IMR-90 (cell line): ENCODE data around the gene TIE1. TPM values are rescaled to one million over a fixed set of nuclear protein-coding genes. Genes with fewer than 3 reads are reported as not detected.

Experiments
- ATAC-seq: fragments of 200-7000 bp; cut with Tn5 transposase; 2 replicates; pipeline ENCODE4 v1.9.1; 2020; ENCODE audit warnings: low read depth, mild to moderate bottlenecking, moderate library complexity
- BruUV-seq: library from RNA; stranded (reverse); fragments of 400-500 nt; replicated peaks from 2 replicates; lab custom pipeline; 2021; lab: Mats Ljungman, UMichigan
- CTCF ChIA-PET: fragments of 300-600 bp; formaldehyde crosslinking; extraction: SDS; loops from one replicate; lab custom pipeline; 2021; ENCODE audit warnings: antibody characterized with exemption; lab: Yijun Ruan, JAX
- POLR2A ChIA-PET: fragments of 300-600 bp; sonication (Branson Sonifier 250); formaldehyde crosslinking; loops from one replicate; lab custom pipeline; 2022; ENCODE audit warnings: antibody characterized with exemption; ENCODE audit not compliant: unreplicated experiment; lab: Charles Lee
- DNase-seq: peaks from one replicate; pipeline ENCODE4 v3.0.0; 2013
- H2AFZ ChIP-seq: replicated peaks from 2 replicates; pipeline ENCODE3; 2013; ENCODE audit warnings: low read length, mild to moderate bottlenecking; ENCODE audit not compliant: poor library complexity
- H2AK5ac ChIP-seq: 2 replicates; pipeline ENCODE4 v1.6.1; 2013; ENCODE audit warnings: low read depth, low read length, inconsistent platforms
- H2AK9ac ChIP-seq: replicated peaks from 2 replicates; pipeline ENCODE3; 2013; ENCODE audit warnings: mild to moderate bottlenecking, low read depth, low read length, moderate library complexity; ENCODE audit not compliant: poor library complexity
- H2BK120ac ChIP-seq: 2 replicates; pipeline ENCODE4 v1.6.1; 2013; ENCODE audit warnings: low read depth, low read length, inconsistent platforms
- H2BK15ac ChIP-seq: 3 replicates; pipeline ENCODE4 v1.6.1; 2013; ENCODE audit warnings: low read depth, low read length, inconsistent platforms
- H2BK20ac ChIP-seq: 2 replicates; pipeline ENCODE4 v1.6.1; 2013; ENCODE audit warnings: low read depth, mild to moderate bottlenecking, inconsistent platforms, low read length, moderate library complexity
- H2BK5ac ChIP-seq: 2 replicates; pipeline ENCODE4 v1.6.1; 2013; ENCODE audit warnings: mild to moderate bottlenecking, low read depth, low read length, inconsistent platforms; ENCODE audit not compliant: poor library complexity, severe bottlenecking
- H3K14ac ChIP-seq: replicated peaks from 2 replicates; pipeline ENCODE4 v1.6.1; 2013; ENCODE audit warnings: low read depth, low read length, inconsistent platforms
- H3K18ac ChIP-seq: 2 replicates; pipeline ENCODE4 v1.6.1; 2013; ENCODE audit warnings: low read depth, low read length, control low read depth
- H3K23ac ChIP-seq: 2 replicates; pipeline ENCODE4 v1.6.1; 2013; ENCODE audit warnings: low read depth, low read length, inconsistent platforms
- H3K27ac ChIP-seq: 2 replicates; pipeline ENCODE4 v1.5.1; 2013; ENCODE audit warnings: mild to moderate bottlenecking, control low read depth, low read length; ENCODE audit not compliant: insufficient read depth
- H3K27me3 ChIP-seq: 2 replicates; pipeline ENCODE4 v1.6.1; 2013; ENCODE audit warnings: low read length; ENCODE audit not compliant: control insufficient read depth, insufficient read depth
- H3K36me3 ChIP-seq: 2 replicates; pipeline ENCODE4 v1.6.1; 2013; ENCODE audit warnings: low read length, mixed read lengths; ENCODE audit not compliant: control insufficient read depth, insufficient read depth
- H3K4ac ChIP-seq: 2 replicates; pipeline ENCODE4 v1.6.1; 2013; ENCODE audit warnings: low read depth, low read length, inconsistent platforms
- H3K4me1 ChIP-seq: 2 replicates; pipeline ENCODE4 v1.6.1; 2013; ENCODE audit warnings: low read length, mixed read lengths; ENCODE audit not compliant: control insufficient read depth, insufficient read depth
- H3K4me2 ChIP-seq: 2 replicates; pipeline ENCODE4 v1.6.1; 2013; ENCODE audit warnings: low read depth, mild to moderate bottlenecking, control low read depth, low read length, moderate library complexity
- H3K4me3 ChIP-seq: 2 replicates; pipeline ENCODE4 v1.5.1; 2013; ENCODE audit warnings: low read depth, mild to moderate bottlenecking, control low read depth, low read length, moderate library complexity; ENCODE audit not compliant: insufficient read depth
- H3K56ac ChIP-seq: 2 replicates; pipeline ENCODE4 v1.6.1; 2013; ENCODE audit warnings: low read length, inconsistent platforms; ENCODE audit not compliant: insufficient read depth; ENCODE audit errors: extremely low read depth
- H3K79me1 ChIP-seq, 2 experiments: 2 replicates each; pipeline ENCODE4 v1.6.1; 2013; ENCODE audit warnings: low read length in 2 of 2, inconsistent platforms in 1 of 2, low read depth in 1 of 2
- H3K9ac ChIP-seq: 2 replicates; pipeline ENCODE4 v1.6.1; 2013; ENCODE audit warnings: low read depth, low read length, control low read depth
- H3K9me1 ChIP-seq: 2 replicates; pipeline ENCODE4 v1.6.1; 2013; ENCODE audit warnings: low read length, inconsistent platforms; ENCODE audit not compliant: insufficient read depth
- H3K9me3 ChIP-seq: 2 replicates; pipeline ENCODE4 v1.6.1; 2013; ENCODE audit warnings: low read length; ENCODE audit not compliant: control insufficient read depth, insufficient read depth
- H4K20me1 ChIP-seq: 2 replicates; pipeline ENCODE4 v1.6.1; 2013; ENCODE audit warnings: low read length, inconsistent platforms; ENCODE audit not compliant: insufficient read depth
- H4K5ac ChIP-seq: 2 replicates; pipeline ENCODE4 v1.6.1; 2013; ENCODE audit warnings: mild to moderate bottlenecking, low read depth, low read length, control low read depth
- H4K8ac ChIP-seq, 2 experiments: 2 replicates each; pipeline ENCODE4 v1.6.1; 2013; ENCODE audit warnings: low read depth in 2 of 2, low read length in 2 of 2, control low read depth in 1 of 2, inconsistent platforms in 1 of 2
- H4K91ac ChIP-seq: 2 replicates; pipeline ENCODE4 v1.6.1; 2013; ENCODE audit warnings: low read depth, low read length, inconsistent platforms; ENCODE audit not compliant: insufficient read depth
- BHLHE40 ChIP-seq: fragments of 150-350 bp; IDR thresholded peaks from 2 replicates; pipeline ENCODE4 v1.6.1; 2016; ENCODE audit warnings: mild to moderate bottlenecking, low read depth, low read length
- CTCF ChIP-seq: conservative IDR thresholded peaks from 2 replicates; pipeline ENCODE4 v1.5.1; 2012; ENCODE audit warnings: mild to moderate bottlenecking, low read depth, low read length, improper control_type of control experiment
- ELK1 ChIP-seq: fragments of 150-350 bp; IDR thresholded peaks from 2 replicates; pipeline ENCODE4 v1.6.1; 2016; ENCODE audit warnings: low read depth, mild to moderate bottlenecking, low read length, moderate library complexity, borderline replicate concordance
- FOS ChIP-seq: fragments of 150-350 bp; IDR thresholded peaks from 2 replicates; pipeline ENCODE4 v1.6.1; 2016; ENCODE audit warnings: low read depth, low read length
- MAFK ChIP-seq: IDR thresholded peaks from 2 replicates; pipeline ENCODE4 v1.6.1; 2012; ENCODE audit warnings: low read depth, low read length, improper control_type of control experiment
- MAZ ChIP-seq: IDR thresholded peaks from 2 replicates; pipeline ENCODE4 v1.6.1; 2012; ENCODE audit warnings: low read depth, mild to moderate bottlenecking, low read length, improper control_type of control experiment, moderate library complexity, borderline replicate concordance
- NFE2L2 ChIP-seq: fragments of 150-350 bp; IDR thresholded peaks from 2 replicates; pipeline ENCODE4 v1.6.1; 2016; ENCODE audit warnings: low read depth, mild to moderate bottlenecking, low read length
- POLR2A ChIP-seq: IDR thresholded peaks from 2 replicates; pipeline ENCODE4 v1.6.1; 2012; ENCODE audit warnings: mild to moderate bottlenecking, low read depth, low read length
- RCOR1 ChIP-seq: IDR thresholded peaks from 2 replicates; pipeline ENCODE4 v1.6.1; 2012; ENCODE audit warnings: mild to moderate bottlenecking, low read length, improper control_type of control experiment; ENCODE audit not compliant: insufficient replicate concordance
- USF2 ChIP-seq: fragments of 150-350 bp; IDR thresholded peaks from 2 replicates; pipeline ENCODE4 v1.6.1; 2017; ENCODE audit warnings: mild to moderate bottlenecking, antibody characterized with exemption, low read length, low read depth
- WGBS, 2 experiments: methylation state at CpG; one replicate each; pipeline versions ENCODE4 v1.1.5 to v1.1.7; 2013; ENCODE audit warnings: missing lambda C conversion rate in 2 of 2; ENCODE audit not compliant: insufficient read length in 1 of 2; ENCODE audit errors: extremely low coverage in 2 of 2; 5-methylcytosine and 5-hydroxymethylcytosine counted together
- dilution Hi-C: fragments of 300-500 bp; cut with HindIII; formaldehyde crosslinking; loops from one replicate; pipeline ENCODE4 v1.14.3; 2018; ENCODE audit warnings: low sequenced_read_pairs; ENCODE audit not compliant: unreplicated experiment
- in situ Hi-C: fragments of 300-500 bp; cut with MboI; formaldehyde crosslinking; loops from 3 replicates; pipeline ENCODE4 v1.14.3; 2019; ENCODE audit warnings: low sequenced_read_pairs, inconsistent platforms, mixed read lengths
- intact Hi-C: fragments of 100-400 bp; cut with micrococcal nuclease; formaldehyde crosslinking; loops from 2 replicates; pipeline ENCODE4 v1.10.0; 2022
- polyA plus RNA-seq, 3 experiments: library from polyadenylated mRNA; depleted of rRNA; stranded (reverse); fragments of >200 nt; gene quantifications; 2 replicates each; pipeline ENCODE4 v1.2.3, GENCODE V29; 2012; ENCODE audit warnings: low replicate concordance in 1 of 3
- total RNA-seq: library from RNA; depleted of rRNA; stranded (reverse); fragments of >200 nt; gene quantifications from 2 replicates; pipeline ENCODE4 v1.2.3, GENCODE V29; 2012

Gene TIE1
- total and polyA plus RNA-seq, 2 of the 4 experiments (the other 2 are of a cell fraction) = 2.3 to 7.5 TPM

- TF ChIP-seq CTCF (no peak), NFE2L2 (no peak)
Observed at GRCh38 chr1:43304314-43304681, 3.5 kb downstream of the TIE1 start (continued).

GRCh38 chr1:43304771-43305300, 4.1 kb downstream of the TIE1 start:
- no peak overlapping the region for H2AFZ ChIP-seq
- no peaks in the 10 kb centered on the region for H3K9me3 ChIP-seq
- H3K4me3 ChIP-seq = no peak overlapping the region
- ChIA-PET POLR2A (no interaction called here), CTCF (no interaction called here)
- H3K56ac ChIP-seq = no peak overlapping the region
- dilution Hi-C loops = no loop called here
- H2BK15ac ChIP-seq = no peak overlapping the region
- H2BK120ac ChIP-seq = no peak overlapping the region
- H4K5ac ChIP-seq = no peak overlapping the region
- no peak overlapping the region for H3K4ac ChIP-seq
- intact Hi-C loops = no loop called here
- H3K79me1 ChIP-seq = no peaks in the 10 kb centered on the region
- H4K8ac ChIP-seq = no peak overlapping the region
- ATAC-seq (no peak), DNase-seq (no peak)
- in situ Hi-C loops = loop anchor here (5.0 kb wide), 1 partner anchor 37 kb away; no protein-coding TSS in a partner anchor
- no peak overlapping the region for H2AK5ac ChIP-seq
- H3K14ac ChIP-seq = no peak overlapping the region
- no peaks in the 10 kb centered on the region for H3K9me1 ChIP-seq
- no peaks in the 10 kb centered on the region; the same call in 1 of the 2 replicates for H4K20me1 ChIP-seq
- no peak overlapping the region for H3K4me2 ChIP-seq
- no peaks in the 10 kb centered on the region for H3K36me3 ChIP-seq
- H4K91ac ChIP-seq = no peak overlapping the region
- H3K18ac ChIP-seq = no peak overlapping the region
- BruUV-seq = no TSS peak
- H2BK5ac ChIP-seq = no peak overlapping the region
- WGBS, 2 experiments = 100% methylated on average over 4 of the region's 46 CpGs; no CpG with 5 or more reads in 1 of the 2 experiments
- no peak overlapping the region for H2AK9ac ChIP-seq
- no peak overlapping the region for H3K9ac ChIP-seq
- no peak overlapping the region for H3K27ac ChIP-seq
- H3K4me1 ChIP-seq = peaks cover 4% of the 10 kb centered on the region; the same call in 1 of the 2 replicates
- H3K23ac ChIP-seq = no peak overlapping the region
- H3K27me3 ChIP-seq = peaks cover 6% of the 10 kb centered on the region; the same call in 1 of the 2 replicates
- H2BK20ac ChIP-seq = no peak overlapping the region
- no peak for TF ChIP-seq NFE2L2
- no peak for TF ChIP-seq ELK1
- TF ChIP-seq BHLHE40 = no peak
- no peak for TF ChIP-seq MAFK
- TF ChIP-seq CTCF = no peak
- TF ChIP-seq FOS = no peak
- no peak for TF ChIP-seq USF2
- no peak for TF ChIP-seq POLR2A
- no peak for TF ChIP-seq RCOR1
- no peak for TF ChIP-seq MAZ
